Measurements from ENCODE around the gene PAK5.
A peak's percentile ranks its signal among the peaks of the same experiment; 100 is the strongest.

DNA sequence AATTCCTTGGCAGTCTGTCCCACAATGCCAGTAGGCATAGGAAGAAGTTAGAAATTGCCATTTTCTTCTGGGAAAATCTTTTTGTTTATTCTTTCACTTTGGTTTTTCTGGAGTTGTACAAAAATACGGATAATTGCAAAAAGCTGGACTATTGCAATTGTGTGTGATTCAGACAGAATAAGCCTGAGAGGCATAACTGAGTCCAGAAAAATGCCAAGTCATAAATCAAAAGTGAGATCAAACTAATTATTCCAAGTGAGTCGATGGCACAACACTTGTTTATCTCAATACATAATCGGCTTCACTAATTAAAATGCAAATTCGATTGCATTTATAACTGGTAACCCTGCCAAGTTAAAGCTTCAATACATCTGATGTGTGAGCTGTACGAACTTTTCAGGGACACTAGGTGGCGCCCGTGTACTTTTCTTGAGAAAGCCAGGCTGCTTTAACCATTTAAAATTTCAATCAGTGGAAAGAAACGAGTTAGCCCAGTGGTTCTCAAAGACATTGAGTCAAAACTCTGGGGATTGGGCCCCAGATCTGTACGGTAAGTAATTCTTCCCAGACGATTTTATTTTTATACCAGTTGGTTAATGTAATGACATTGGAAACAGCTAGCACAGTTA is 221.9 kb downstream of the PAK5 start:
- no peak for TF ChIP-seq EZH2phosphoT487 (IDR thresholded peaks at IDR 0.05; ENCODE audit: unreplicated experiment)
- no peak for TF ChIP-seq JUNB (IDR thresholded peaks at IDR 0.05; ENCODE audit: unreplicated experiment)
- TF ChIP-seq, protein P1, sequence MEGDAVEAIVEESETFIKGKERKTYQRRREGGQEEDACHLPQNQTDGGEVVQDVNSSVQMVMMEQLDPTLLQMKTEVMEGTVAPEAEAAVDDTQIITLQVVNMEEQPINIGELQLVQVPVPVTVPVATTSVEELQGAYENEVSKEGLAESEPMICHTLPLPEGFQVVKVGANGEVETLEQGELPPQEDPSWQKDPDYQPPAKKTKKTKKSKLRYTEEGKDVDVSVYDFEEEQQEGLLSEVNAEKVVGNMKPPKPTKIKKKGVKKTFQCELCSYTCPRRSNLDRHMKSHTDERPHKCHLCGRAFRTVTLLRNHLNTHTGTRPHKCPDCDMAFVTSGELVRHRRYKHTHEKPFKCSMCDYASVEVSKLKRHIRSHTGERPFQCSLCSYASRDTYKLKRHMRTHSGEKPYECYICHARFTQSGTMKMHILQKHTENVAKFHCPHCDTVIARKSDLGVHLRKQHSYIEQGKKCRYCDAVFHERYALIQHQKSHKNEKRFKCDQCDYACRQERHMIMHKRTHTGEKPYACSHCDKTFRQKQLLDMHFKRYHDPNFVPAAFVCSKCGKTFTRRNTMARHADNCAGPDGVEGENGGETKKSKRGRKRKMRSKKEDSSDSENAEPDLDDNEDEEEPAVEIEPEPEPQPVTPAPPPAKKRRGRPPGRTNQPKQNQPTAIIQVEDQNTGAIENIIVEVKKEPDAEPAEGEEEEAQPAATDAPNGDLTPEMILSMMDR (conservative IDR thresholded peaks at IDR 0.05; ENCODE audit: low read depth in 2 of 2) = peak; percentile 85 to 97
- no peak for TF ChIP-seq POLR2AphosphoS5 (IDR thresholded peaks at IDR 0.05; ENCODE audit: low read depth)
- no peak for TF ChIP-seq CREB1 (CRISPR knock-in tag; IDR thresholded peaks at IDR 0.05; ENCODE audit: low read depth)
- TF ChIP-seq, protein P2, sequence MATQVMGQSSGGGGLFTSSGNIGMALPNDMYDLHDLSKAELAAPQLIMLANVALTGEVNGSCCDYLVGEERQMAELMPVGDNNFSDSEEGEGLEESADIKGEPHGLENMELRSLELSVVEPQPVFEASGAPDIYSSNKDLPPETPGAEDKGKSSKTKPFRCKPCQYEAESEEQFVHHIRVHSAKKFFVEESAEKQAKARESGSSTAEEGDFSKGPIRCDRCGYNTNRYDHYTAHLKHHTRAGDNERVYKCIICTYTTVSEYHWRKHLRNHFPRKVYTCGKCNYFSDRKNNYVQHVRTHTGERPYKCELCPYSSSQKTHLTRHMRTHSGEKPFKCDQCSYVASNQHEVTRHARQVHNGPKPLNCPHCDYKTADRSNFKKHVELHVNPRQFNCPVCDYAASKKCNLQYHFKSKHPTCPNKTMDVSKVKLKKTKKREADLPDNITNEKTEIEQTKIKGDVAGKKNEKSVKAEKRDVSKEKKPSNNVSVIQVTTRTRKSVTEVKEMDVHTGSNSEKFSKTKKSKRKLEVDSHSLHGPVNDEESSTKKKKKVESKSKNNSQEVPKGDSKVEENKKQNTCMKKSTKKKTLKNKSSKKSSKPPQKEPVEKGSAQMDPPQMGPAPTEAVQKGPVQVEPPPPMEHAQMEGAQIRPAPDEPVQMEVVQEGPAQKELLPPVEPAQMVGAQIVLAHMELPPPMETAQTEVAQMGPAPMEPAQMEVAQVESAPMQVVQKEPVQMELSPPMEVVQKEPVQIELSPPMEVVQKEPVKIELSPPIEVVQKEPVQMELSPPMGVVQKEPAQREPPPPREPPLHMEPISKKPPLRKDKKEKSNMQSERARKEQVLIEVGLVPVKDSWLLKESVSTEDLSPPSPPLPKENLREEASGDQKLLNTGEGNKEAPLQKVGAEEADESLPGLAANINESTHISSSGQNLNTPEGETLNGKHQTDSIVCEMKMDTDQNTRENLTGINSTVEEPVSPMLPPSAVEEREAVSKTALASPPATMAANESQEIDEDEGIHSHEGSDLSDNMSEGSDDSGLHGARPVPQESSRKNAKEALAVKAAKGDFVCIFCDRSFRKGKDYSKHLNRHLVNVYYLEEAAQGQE (IDR thresholded peaks at IDR 0.05; ENCODE audit: unreplicated experiment) = no peak
